Omental fat pad (tissue), 4 donors: ENCODE measurements around the gene SOX6. TPM values are rescaled to one million over a fixed set of nuclear protein-coding genes. Genes with fewer than 3 reads are reported as not detected.

Experiments
- ATAC-seq: fragments of 150-250 bp; one replicate; pipeline ENCODE4 v1.9.1; 2016; ENCODE audit warnings: mild to moderate bottlenecking, moderate library complexity; ENCODE audit not compliant: low FRiP score
- DNase-seq: peaks from one replicate; pipeline ENCODE4 v3.0.0-alpha.2; 2019; ENCODE audit warnings: low spot score
- CTCF ChIP-seq, 3 donors: fragments of 450-650 bp; IDR thresholded peaks; one replicate each; pipeline ENCODE4 v1.5.1; 2016 to 2017; ENCODE audit warnings: antibody characterized with exemption in 3 of 3, mild to moderate bottlenecking in 3 of 3, moderate library complexity in 2 of 3
- total RNA-seq, 4 donors: library from RNA; depleted of rRNA; stranded (reverse); fragments of >200 nt; gene quantifications; one replicate each; pipeline ENCODE4 v1.1.0, GENCODE V29; 2016

Gene SOX6
- total RNA-seq, 4 donors from 2014 or later = 2.0 to 41.0 (median 8.9) TPM

- ATAC-seq (no peak), DNase-seq (no peak)
- no peak for TF ChIP-seq CTCF (IDR thresholded peaks at IDR 0.05)
These were observed 379.2 kb downstream of the SOX6 start for GRCh38 chr11:15977116-15977515.

GRCh38 chr11:15976433-15977045 is 379.8 kb downstream of the SOX6 start:
- DNase-seq (no peak), ATAC-seq (peak; percentile 80)
- no peak for TF ChIP-seq CTCF (IDR thresholded peaks at IDR 0.05)

- no peak for TF ChIP-seq CTCF (IDR thresholded peaks at IDR 0.05)
- no peak for ATAC-seq
- DNase-seq = no peak
These were observed 380.6 kb downstream of the SOX6 start for GRCh38 chr11:15975742-15976141.

GRCh38 chr11:15972838-15973237 is 383.5 kb downstream of the SOX6 start:
- ATAC-seq (no peak), DNase-seq (no peak)
- no peak for TF ChIP-seq CTCF (IDR thresholded peaks at IDR 0.05)

GRCh38 chr11:15971215-15971546 is 385.2 kb downstream of the SOX6 start:
- DNase-seq = no peak
- no peak for TF ChIP-seq CTCF (IDR thresholded peaks at IDR 0.05)
- no peak for ATAC-seq

GRCh38 chr11:15970506-15971214 is 385.7 kb downstream of the SOX6 start:
- no peak for ATAC-seq
- TF ChIP-seq CTCF (IDR thresholded peaks at IDR 0.05) = no peak
- DNase-seq = no peak
